Activated CD4-positive, alpha-beta memory T cell treated with anti-CD3 and anti-CD28 coated beads, Interleukin-2, amount 10 ng/mL, durations not matched to agents 7 days and 5 days (primary cell): ENCODE measurements around the gene FSD1. TPM values are rescaled to one million over a fixed set of nuclear protein-coding genes. Genes with fewer than 3 reads are reported as not detected.

ENCODE experiments used
- CTCF ChIA-PET: fragments of 350-600 bp; sonication (Branson Sonifier 250); formaldehyde crosslinking; loops from one replicate; lab custom pipeline; 2021; ENCODE audit warnings: antibody characterized with exemption, inconsistent platforms; lab: Charles Lee
- POLR2A ChIA-PET: fragments of 350-600 bp; sonication (Branson Sonifier 250); formaldehyde crosslinking; loops from one replicate; lab custom pipeline; 2021; ENCODE audit warnings: antibody characterized with exemption; lab: Charles Lee
- DNase-seq: peaks from one replicate; pipeline ENCODE4 v3.0.0-alpha.2; 2020
- H3K27ac Mint-ChIP-seq: one replicate; pipeline ENCODE4 v1.8.0; 2021; ENCODE audit warnings: mild to moderate bottlenecking, mixed read lengths
- H3K27me3 Mint-ChIP-seq: one replicate; pipeline ENCODE4 v1.8.0; 2021; ENCODE audit warnings: mixed read lengths
- H3K36me3 Mint-ChIP-seq: one replicate; pipeline ENCODE4 v1.8.0; 2021; ENCODE audit warnings: low read depth, mixed read lengths
- H3K4me1 Mint-ChIP-seq: one replicate; pipeline ENCODE4 v1.8.0; 2021; ENCODE audit warnings: mixed read lengths
- H3K4me3 Mint-ChIP-seq: one replicate; pipeline ENCODE4 v1.8.0; 2021; ENCODE audit warnings: mild to moderate bottlenecking, mixed read lengths
- H3K9me3 Mint-ChIP-seq: one replicate; pipeline ENCODE4 v1.8.0; 2021; ENCODE audit warnings: mixed read lengths
- total RNA-seq, 2 experiments: library from RNA; stranded (reverse); gene quantifications; one replicate each; pipeline ENCODE4 v1.2.3, GENCODE V29; 2021

Gene FSD1
- total RNA-seq, 2 experiments from 2014 or later: 3.2 to 3.4 TPM

DNA sequence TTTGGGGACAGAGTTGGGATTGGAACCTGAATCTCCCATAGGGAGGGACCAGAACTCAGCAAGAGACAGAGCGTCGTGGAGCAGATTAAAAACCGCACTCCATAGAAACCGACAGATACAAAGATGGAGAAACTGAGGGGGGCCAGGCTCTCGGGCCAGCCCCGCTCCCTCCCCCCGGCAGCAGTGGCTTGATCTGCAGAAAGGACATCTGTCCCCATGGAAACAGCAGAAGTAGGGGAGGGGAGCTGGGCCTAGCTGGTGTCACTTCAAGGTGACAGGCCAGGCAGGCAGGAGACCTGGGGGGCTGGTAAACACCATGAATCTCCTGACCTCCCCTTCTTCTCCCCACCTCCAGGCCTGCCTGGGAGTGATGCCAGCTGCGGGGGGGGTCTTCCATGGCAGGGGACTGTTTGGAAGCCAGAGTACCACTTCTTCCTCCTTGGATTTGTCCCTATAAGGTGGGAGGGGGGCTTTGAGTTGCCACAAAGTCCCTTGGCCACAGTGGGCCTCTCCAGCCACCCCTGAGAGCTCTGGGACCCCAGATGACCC is 13.1 kb upstream of the FSD1 start:
- H3K27ac Mint-ChIP-seq: no peak overlapping the region
- H3K4me3 Mint-ChIP-seq: no peak overlapping the region
- no peaks in the 10 kb centered on the region for H3K27me3 Mint-ChIP-seq
- CTCF ChIA-PET: interaction anchor here (0.5 kb wide), 1 partner anchor 204 kb away, joined by 4 read pairs; no protein-coding TSS in a partner anchor
- POLR2A ChIA-PET: no interaction called here
- H3K36me3 Mint-ChIP-seq: no peaks in the 10 kb centered on the region
- no peak for DNase-seq
- H3K4me1 Mint-ChIP-seq: no peaks in the 10 kb centered on the region
- no peaks in the 10 kb centered on the region for H3K9me3 Mint-ChIP-seq

DNA sequence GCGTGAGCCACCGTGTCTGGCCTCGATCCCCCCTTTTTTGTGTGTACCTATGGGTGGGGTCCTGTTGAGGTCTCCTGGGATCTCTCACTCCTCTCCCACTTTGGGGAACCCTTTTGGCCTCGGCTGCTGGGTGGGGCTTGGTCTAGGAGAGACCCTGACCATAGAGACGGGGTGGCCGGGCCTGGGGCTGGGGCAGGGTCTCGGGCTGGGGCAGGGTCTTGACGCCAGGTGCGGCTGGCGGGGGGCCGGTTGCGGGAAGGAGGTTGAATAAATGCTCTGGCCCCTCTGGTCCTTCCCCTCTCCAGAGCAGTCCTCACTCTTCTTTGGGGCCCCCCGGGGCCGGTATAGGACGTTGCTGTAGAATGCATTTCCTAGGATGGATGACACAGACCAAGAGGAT is 11.9 kb upstream of the FSD1 start:
- no peak for DNase-seq
- CTCF ChIA-PET: no interaction called here
- no peaks in the 10 kb centered on the region for H3K4me1 Mint-ChIP-seq
- no peak overlapping the region for H3K27ac Mint-ChIP-seq
- no peaks in the 10 kb centered on the region for H3K9me3 Mint-ChIP-seq
- POLR2A ChIA-PET: no interaction called here
- H3K27me3 Mint-ChIP-seq: no peaks in the 10 kb centered on the region
- no peak overlapping the region for H3K4me3 Mint-ChIP-seq
- H3K36me3 Mint-ChIP-seq: no peaks in the 10 kb centered on the region

DNA sequence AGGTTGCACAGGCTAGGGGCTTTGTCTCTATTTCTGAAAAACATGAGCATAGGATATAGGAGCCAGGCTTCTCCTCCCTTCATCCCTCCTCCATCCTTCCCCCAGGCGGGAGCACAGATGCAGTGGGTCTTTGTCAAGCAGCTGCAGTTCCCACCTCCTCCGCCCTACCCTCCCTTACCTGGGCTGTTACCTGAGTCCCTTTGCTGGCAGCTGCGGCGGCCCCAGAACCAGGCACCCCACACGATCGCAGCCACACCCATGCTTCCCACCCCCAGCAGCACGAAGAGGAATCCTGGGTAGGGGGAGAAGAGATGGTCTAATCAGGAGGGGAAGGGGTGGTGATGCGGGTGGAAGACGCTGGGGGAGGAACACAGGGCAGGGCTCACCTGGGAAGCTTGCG is 10.0 kb upstream of the FSD1 start:
- Mint-ChIP-seq H3K27me3 (no peaks in the 10 kb centered on the region), H3K9me3 (no peaks in the 10 kb centered on the region), H3K27ac (no peak overlapping the region), H3K4me3 (no peak overlapping the region), H3K36me3 (no peaks in the 10 kb centered on the region), H3K4me1 (peaks cover 3% of the 10 kb centered on the region)
- ChIA-PET POLR2A (no interaction called here), CTCF (no interaction called here)
- no peak for DNase-seq

DNA sequence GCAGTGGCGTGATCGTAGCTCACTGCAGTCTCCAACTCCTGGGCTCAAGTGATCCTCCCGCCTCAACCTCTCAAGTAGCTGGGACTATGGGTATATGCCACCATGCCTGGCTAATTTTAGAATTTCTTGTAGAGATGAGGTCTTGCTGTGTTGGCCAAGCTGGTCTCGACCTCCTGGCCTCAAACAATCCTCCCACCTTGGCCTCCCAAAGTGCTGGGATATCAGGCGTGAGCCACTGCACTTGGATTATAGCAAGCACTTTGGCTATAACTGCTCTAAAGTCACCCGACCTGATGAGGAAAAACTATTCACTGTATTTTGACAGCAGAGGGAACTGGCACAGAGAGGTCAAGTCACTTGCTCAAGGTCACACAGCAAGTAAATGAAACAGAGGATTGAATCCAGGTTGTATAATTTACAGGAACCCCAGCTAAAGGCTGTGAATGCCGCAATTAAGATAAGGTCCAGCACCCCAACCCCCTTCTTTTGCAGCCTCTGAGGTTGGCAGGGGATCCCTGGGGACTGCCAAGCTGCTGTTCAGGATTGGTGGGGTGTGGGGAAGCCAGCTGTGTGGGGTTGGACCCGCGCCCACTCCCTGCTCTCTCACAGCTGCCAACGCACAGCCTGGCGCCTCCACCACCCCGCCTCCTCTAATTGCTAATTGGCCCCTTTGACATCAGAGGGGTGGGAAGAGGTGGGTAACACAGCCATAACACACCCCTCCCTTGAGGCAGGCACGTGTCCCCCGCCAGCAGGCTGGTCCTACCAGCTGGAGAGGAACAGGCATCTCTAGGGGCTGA is 8.2 kb upstream of the FSD1 start:
- no peak for DNase-seq
- ChIA-PET CTCF (interaction anchor here (0.6 to 1.2 kb wide), 3 partner anchors 57 to 866 kb away, joined by 3 to 4 read pairs (median 3); no protein-coding TSS in a partner anchor), POLR2A (interaction anchor here (1.3 kb wide), 1 partner anchor 48 kb away, joined by 3 read pairs; no protein-coding TSS in a partner anchor)
- Mint-ChIP-seq H3K4me1 (peaks cover 3% of the 10 kb centered on the region), H3K36me3 (no peaks in the 10 kb centered on the region), H3K27me3 (no peaks in the 10 kb centered on the region), H3K27ac (no peak overlapping the region), H3K9me3 (no peaks in the 10 kb centered on the region), H3K4me3 (no peak overlapping the region)

GRCh38 chr19:4297901-4298809 is 6.2 kb upstream of the FSD1 start:
- Mint-ChIP-seq H3K27me3 (no peaks in the 10 kb centered on the region), H3K4me1 (peaks cover 14% of the 10 kb centered on the region), H3K36me3 (no peaks in the 10 kb centered on the region), H3K9me3 (no peaks in the 10 kb centered on the region), H3K4me3 (no peak overlapping the region), H3K27ac (no peak overlapping the region)
- ChIA-PET POLR2A (interaction anchor here (0.6 kb wide), 1 partner anchor 23 kb away, joined by 3 read pairs; no protein-coding TSS in a partner anchor), CTCF (interaction anchor here (1.0 kb wide), 1 partner anchor 31 kb away, joined by 3 read pairs; no protein-coding TSS in a partner anchor)
- DNase-seq: no peak

- DNase-seq: no peak
- Mint-ChIP-seq H3K36me3 (no peaks in the 10 kb centered on the region), H3K27me3 (no peaks in the 10 kb centered on the region), H3K4me1 (peaks cover 19% of the 10 kb centered on the region), H3K4me3 (no peak overlapping the region), H3K27ac (no peak overlapping the region), H3K9me3 (no peaks in the 10 kb centered on the region)
- POLR2A ChIA-PET: interaction anchor here (0.6 kb wide), 2 partner anchors 18 to 24 kb away, joined by 3 read pairs; no protein-coding TSS in a partner anchor
- CTCF ChIA-PET: interaction anchor here (1.0 kb wide), 1 partner anchor 32 kb away, joined by 3 read pairs; no protein-coding TSS in a partner anchor
These were observed 5.4 kb upstream of the FSD1 start for GRCh38 chr19:4298810-4299550.

DNA sequence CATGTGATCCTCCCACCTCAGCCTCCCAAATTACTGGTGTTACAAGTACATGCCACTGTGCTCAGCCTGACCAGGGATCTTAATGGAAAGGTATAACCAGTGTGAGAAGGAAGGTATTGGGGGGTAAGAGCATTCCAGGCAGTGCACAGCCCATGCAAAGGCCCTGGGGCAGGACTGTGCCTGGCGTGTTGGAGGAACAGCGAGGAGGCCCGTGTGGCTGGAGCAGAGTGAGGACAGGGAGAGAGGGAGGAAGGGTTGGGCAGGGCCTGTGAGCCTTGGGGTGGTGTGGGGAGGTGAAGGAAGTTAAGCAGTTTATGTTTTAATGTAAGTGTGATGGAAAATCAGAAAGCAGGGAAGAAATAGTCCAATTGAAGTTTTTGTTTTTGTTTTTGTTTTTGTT is 3.8 kb upstream of the FSD1 start:
- Mint-ChIP-seq H3K4me3 (no peak overlapping the region), H3K4me1 (peaks cover 24% of the 10 kb centered on the region), H3K27ac (no peak overlapping the region), H3K36me3 (no peaks in the 10 kb centered on the region), H3K27me3 (no peaks in the 10 kb centered on the region), H3K9me3 (no peaks in the 10 kb centered on the region)
- ChIA-PET CTCF (no interaction called here), POLR2A (no interaction called here)
- no peak for DNase-seq

- POLR2A ChIA-PET: no interaction called here
- H3K4me3 Mint-ChIP-seq: peak overlapping the region; percentile 33
These were observed 2.7 kb upstream of the FSD1 start for GRCh38 chr19:4301590-4302242.

GRCh38 chr19:4302243-4302640 is 2.2 kb upstream of the FSD1 start, which contains the start of gene TMIGD2:
TMIGD2 (minus strand) TSS chr19:4302389; CDS start chr19:4302385, 4 bp downstream.
- peaks cover 24% of the 10 kb centered on the region for H3K4me1 Mint-ChIP-seq
- peak within 1 kb of the TSS; percentile 7 for H3K27ac Mint-ChIP-seq
- CTCF ChIA-PET: interaction anchor here (1.1 kb wide), 1 partner anchor 36 kb away, joined by 4 read pairs; no protein-coding TSS in a partner anchor
- peak within 1 kb of the TSS; percentile 33 for H3K4me3 Mint-ChIP-seq
- POLR2A ChIA-PET: no interaction called here
- H3K27me3 Mint-ChIP-seq: no peaks in the 10 kb centered on the region
- DNase-seq: no peak
- H3K9me3 Mint-ChIP-seq: no peaks in the 10 kb centered on the region
- H3K36me3 Mint-ChIP-seq: no peaks in the 10 kb centered on the region

More at GRCh38 chr19:4301590-4302242, 2.7 kb upstream of the FSD1 start:
- no peaks in the 10 kb centered on the region for H3K27me3 Mint-ChIP-seq
- H3K4me1 Mint-ChIP-seq: peaks cover 24% of the 10 kb centered on the region
- no peaks in the 10 kb centered on the region for H3K9me3 Mint-ChIP-seq
- DNase-seq: no peak
- CTCF ChIA-PET: interaction anchor here (1.1 kb wide), 1 partner anchor 35 kb away, joined by 4 read pairs; no protein-coding TSS in a partner anchor
- peak overlapping the region; percentile 7 for H3K27ac Mint-ChIP-seq
- no peaks in the 10 kb centered on the region for H3K36me3 Mint-ChIP-seq

- CTCF ChIA-PET: interaction anchor here (0.6 to 1.2 kb wide), 2 partner anchors 37 to 39 kb away, joined by 3 to 4 read pairs; partner anchors contain the start of gene MPND
- Mint-ChIP-seq H3K4me1 (peaks cover 21% of the 10 kb centered on the region), H3K4me3 (peak overlapping the region; percentile 32), H3K9me3 (no peaks in the 10 kb centered on the region), H3K27me3 (no peaks in the 10 kb centered on the region), H3K27ac (no peak overlapping the region), H3K36me3 (no peaks in the 10 kb centered on the region)
- no peak for DNase-seq
- POLR2A ChIA-PET: interaction anchor here (0.6 to 0.7 kb wide), 2 partner anchors 24 to 34 kb away, joined by 3 read pairs; no protein-coding TSS in a partner anchor
These were observed 420 bp upstream of the FSD1 start for GRCh38 chr19:4303819-4304537.

DNA sequence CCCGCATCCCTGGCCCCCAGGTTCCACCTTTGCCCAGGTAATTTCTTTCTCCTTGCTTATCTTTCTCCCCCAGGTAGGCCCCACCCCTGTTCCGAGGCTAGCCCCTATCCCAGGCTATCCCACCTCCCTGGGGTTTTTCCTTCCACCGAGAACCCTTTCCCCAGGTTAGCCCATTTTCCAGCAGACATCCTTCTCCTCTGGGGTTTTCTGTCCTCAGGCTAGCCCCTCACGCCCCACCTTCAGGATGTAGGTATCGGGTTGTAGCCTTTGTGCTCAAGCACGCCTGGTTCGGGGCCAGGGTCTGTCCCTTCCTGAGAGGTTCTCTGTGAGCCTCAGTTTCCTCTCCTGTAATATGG is 837 bp downstream of the FSD1 start:
- H3K4me3 Mint-ChIP-seq: peak overlapping the region; percentile 18
- ChIA-PET CTCF (no interaction called here), POLR2A (no interaction called here)
- no peaks in the 10 kb centered on the region for H3K27me3 Mint-ChIP-seq
- DNase-seq: no peak
- no peaks in the 10 kb centered on the region for H3K9me3 Mint-ChIP-seq
- peaks cover 21% of the 10 kb centered on the region for H3K4me1 Mint-ChIP-seq
- H3K36me3 Mint-ChIP-seq: no peaks in the 10 kb centered on the region
- no peak overlapping the region for H3K27ac Mint-ChIP-seq
